H1 (cell line): ENCODE data around the gene BOK. TPM values are rescaled to one million over a fixed set of nuclear protein-coding genes. Genes with fewer than 3 reads are reported as not detected.

ENCODE experiments used
- CTCF ChIA-PET: fragments of 300-600 bp; sonication (Branson Sonifier 250); formaldehyde crosslinking; loops from one replicate; lab custom pipeline; 2021; ENCODE audit not compliant: partially characterized antibody; lab: Charles Lee
- POLR2A ChIA-PET: fragments of 300-600 bp; sonication (Branson Sonifier 250); formaldehyde crosslinking; loops from one replicate; lab custom pipeline; 2021; ENCODE audit warnings: inconsistent platforms; ENCODE audit not compliant: partially characterized antibody; lab: Charles Lee
- DNase-seq, 2 experiments: peaks; one replicate each; pipeline versions ENCODE4 v3.0.0 to v3.0.0-alpha.2; 2010 to 2022; ENCODE audit warnings: low spot score in 2 of 2, low read depth in 1 of 2, mixed read lengths in 1 of 2
- FAIRE-seq: peaks from 2 replicates; lab custom pipeline; 2011; peaks lifted over from hg19 to GRCh38; lab: Jason Lieb, UNC
- H2AFZ ChIP-seq: 2 replicates; pipeline ENCODE4 v1.8.1; 2012; ENCODE audit warnings: low read length, inconsistent platforms
- H2AK5ac ChIP-seq: 2 replicates; pipeline ENCODE4 v1.6.1; 2013; ENCODE audit warnings: low read depth, low read length
- H2BK120ac ChIP-seq: replicated peaks from 2 replicates; pipeline ENCODE3; 2013; ENCODE audit warnings: low read depth, low read length, inconsistent platforms
- H2BK12ac ChIP-seq: 2 replicates; pipeline ENCODE4 v1.6.1; 2013; ENCODE audit warnings: low read depth, low read length
- H2BK15ac ChIP-seq: 2 replicates; pipeline ENCODE4 v1.6.1; 2013; ENCODE audit warnings: low read length
- H2BK20ac ChIP-seq: 2 replicates; pipeline ENCODE4 v1.6.1; 2013; ENCODE audit warnings: low read length
- H2BK5ac ChIP-seq: 2 replicates; pipeline ENCODE4 v1.6.1; 2013; ENCODE audit warnings: low read depth, low read length
- H3K14ac ChIP-seq: 2 replicates; pipeline ENCODE4 v1.6.1; 2013; ENCODE audit warnings: inconsistent platforms; ENCODE audit not compliant: insufficient read length
- H3K18ac ChIP-seq: 2 replicates; pipeline ENCODE4 v1.6.1; 2013; ENCODE audit warnings: low read length; ENCODE audit errors: extremely low read depth
- H3K23ac ChIP-seq: 2 replicates; pipeline ENCODE4 v1.6.1; 2013; ENCODE audit warnings: inconsistent platforms; ENCODE audit not compliant: insufficient read length
- H3K23me2 ChIP-seq: 2 replicates; pipeline ENCODE4 v1.6.1; 2013; ENCODE audit warnings: low read depth, low read length
- H3K27ac ChIP-seq: 2 replicates; pipeline ENCODE4 v1.6.1; 2011; ENCODE audit warnings: low read depth, low read length, inconsistent platforms
- H3K27me3 ChIP-seq, 4 experiments: replicated peaks in 1 of 4; 1 replicate in 1 of 4; 2 replicates in 3 of 4; pipeline versions ENCODE4 v1.6.1 to v1.8.1; 2011 to 2013; ENCODE audit warnings: low read length in 3 of 4, mild to moderate bottlenecking in 3 of 4, inconsistent platforms in 2 of 4, mixed read lengths in 2 of 4, moderate library complexity in 1 of 4; ENCODE audit not compliant: control insufficient read depth in 3 of 4, insufficient read depth in 3 of 4; ENCODE audit errors: extremely low read depth in 1 of 4
- H3K36me3 ChIP-seq, 4 experiments: 2 replicates each; pipeline versions ENCODE4 v1.6.1 to v1.8.1; 2011 to 2013; ENCODE audit warnings: mild to moderate bottlenecking in 4 of 4, low read length in 3 of 4, moderate library complexity in 2 of 4, control low read depth in 1 of 4, inconsistent platforms in 1 of 4; ENCODE audit not compliant: insufficient read depth in 4 of 4, control insufficient read depth in 2 of 4
- H3K4ac ChIP-seq: replicated peaks from 2 replicates; pipeline ENCODE3; 2013; ENCODE audit warnings: low read length, low read depth, mixed read lengths, inconsistent platforms; ENCODE audit not compliant: insufficient read length
- H3K4me1 ChIP-seq, 4 experiments: replicated peaks in 1 of 4; 1 replicate in 1 of 4; 2 replicates in 3 of 4; pipeline versions ENCODE4 v1.6.1 to v1.8.1; 2011 to 2013; ENCODE audit warnings: low read length in 3 of 4, inconsistent platforms in 2 of 4, mixed read lengths in 1 of 4; ENCODE audit not compliant: insufficient read depth in 4 of 4, control insufficient read depth in 3 of 4
- H3K4me2 ChIP-seq, 2 experiments: 2 replicates each; pipeline versions ENCODE4 v1.6.1 to v1.8.1; 2011 to 2013; ENCODE audit warnings: low read depth in 2 of 2, low read length in 2 of 2, control low read depth in 1 of 2, inconsistent platforms in 1 of 2, mild to moderate bottlenecking in 1 of 2; ENCODE audit not compliant: insufficient read depth in 1 of 2
- H3K4me3 ChIP-seq, 4 experiments: fragments of 200-600, 300-600 bp in 1 of 4; sonication (generic), shearing (Covaris generic), sonication (Bioruptor Twin) in 1 of 4; 2 replicates each; pipeline versions ENCODE4 v1.5.1 to v1.8.1; 2011 to 2016; ENCODE audit warnings: low read length in 4 of 4, low read depth in 3 of 4, control low read depth in 2 of 4, inconsistent platforms in 2 of 4, mild to moderate bottlenecking in 2 of 4, mixed read lengths in 1 of 4, moderate library complexity in 1 of 4; ENCODE audit not compliant: insufficient read depth in 2 of 4; ENCODE audit errors: extremely low read depth in 1 of 4
- H3K56ac ChIP-seq: replicated peaks from 2 replicates; pipeline ENCODE3; 2013; ENCODE audit warnings: low read depth, mild to moderate bottlenecking, mixed read lengths, low read length, inconsistent platforms; ENCODE audit not compliant: insufficient read length
- H3K79me1 ChIP-seq: 2 replicates; pipeline ENCODE4 v1.6.1; 2013; ENCODE audit warnings: low read depth, low read length, control low read depth
- H3K79me2 ChIP-seq, 2 experiments: 2 replicates each; pipeline versions ENCODE4 v1.6.1 to v1.8.1; 2012 to 2013; ENCODE audit warnings: low read length in 2 of 2, mild to moderate bottlenecking in 2 of 2, inconsistent platforms in 1 of 2; ENCODE audit not compliant: insufficient read depth in 2 of 2, control insufficient read depth in 1 of 2
- H3K9ac ChIP-seq, 4 experiments: replicated peaks in 1 of 4; 1 replicate in 1 of 4; 2 replicates in 3 of 4; pipeline versions ENCODE4 v1.6.1 to v1.8.1; 2011 to 2013; ENCODE audit warnings: low read depth in 3 of 4, low read length in 3 of 4, control low read depth in 2 of 4, mild to moderate bottlenecking in 2 of 4, moderate library complexity in 2 of 4, inconsistent platforms in 1 of 4; ENCODE audit errors: extremely low read depth in 1 of 4
- H3K9me3 ChIP-seq, 2 experiments: 2 replicates each; pipeline versions ENCODE4 v1.6.1 to v1.8.1; 2012 to 2013; ENCODE audit warnings: mild to moderate bottlenecking in 2 of 2, moderate library complexity in 2 of 2, control low read depth in 1 of 2, inconsistent platforms in 1 of 2, low read depth in 1 of 2, low read length in 1 of 2, mixed read lengths in 1 of 2; ENCODE audit not compliant: insufficient read depth in 2 of 2
- H4K20me1 ChIP-seq, 2 experiments: replicated peaks in 1 of 2; 2 replicates each; pipeline versions ENCODE3 to v1.8.1; 2011 to 2013; ENCODE audit warnings: inconsistent platforms in 2 of 2, low read length in 2 of 2, mild to moderate bottlenecking in 1 of 2; ENCODE audit not compliant: insufficient read depth in 2 of 2, control insufficient read depth in 1 of 2
- H4K5ac ChIP-seq: 2 replicates; pipeline ENCODE4 v1.6.1; 2013; ENCODE audit warnings: low read length, low read depth, mixed read lengths, inconsistent platforms; ENCODE audit not compliant: insufficient read length
- H4K8ac ChIP-seq: 2 replicates; pipeline ENCODE4 v1.8.0; 2013; ENCODE audit warnings: mild to moderate bottlenecking, moderate library complexity, low read length, inconsistent platforms; ENCODE audit not compliant: insufficient read depth; ENCODE audit errors: extremely low read depth
- H4K91ac ChIP-seq: replicated peaks from 2 replicates; pipeline ENCODE3; 2013; ENCODE audit warnings: low read length, mixed read lengths, inconsistent platforms; ENCODE audit not compliant: insufficient read length
- ATF2 ChIP-seq: IDR thresholded peaks from 2 replicates; pipeline ENCODE4 v1.6.1; 2012; ENCODE audit warnings: low read length, inconsistent platforms
- CBX5 ChIP-seq: fragments of 300-800, 300-1000 bp; sonication (generic); IDR thresholded peaks from 2 replicates; pipeline ENCODE4 v1.7.1; 2016; ENCODE audit warnings: antibody characterized with exemption, low read length, low read depth
- CEBPB ChIP-seq: IDR thresholded peaks from 2 replicates; pipeline ENCODE4 v1.6.1; 2012; ENCODE audit warnings: low read depth, low read length
- CHD1 ChIP-seq: IDR thresholded peaks from 2 replicates; pipeline ENCODE4 v1.6.1; 2012; ENCODE audit warnings: low read depth, low read length, improper control_type of control experiment
- GABPA ChIP-seq: IDR thresholded peaks from 2 replicates; pipeline ENCODE4 v1.6.1; 2011; ENCODE audit warnings: mild to moderate bottlenecking, low read length, moderate library complexity, borderline replicate concordance; ENCODE audit not compliant: insufficient read depth
- KDM5A ChIP-seq: fragments of 200-600 bp; IDR thresholded peaks from 2 replicates; pipeline ENCODE4 v1.7.1; 2012; ENCODE audit warnings: mild to moderate bottlenecking, low read length, inconsistent platforms, mixed read lengths
- PHF8 ChIP-seq: fragments of 200-600 bp; sonication (generic); conservative IDR thresholded peaks from 2 replicates; pipeline ENCODE4 v1.7.1; 2012; ENCODE audit warnings: low read depth, mild to moderate bottlenecking, inconsistent platforms, low read length, moderate library complexity
- POLR2A ChIP-seq, 2 experiments: IDR thresholded peaks; 1 replicate in 1 of 2; 2 replicates in 1 of 2; pipeline ENCODE4 v1.6.1; 2011; ENCODE audit warnings: low read depth in 2 of 2, low read length in 2 of 2, mild to moderate bottlenecking in 2 of 2; ENCODE audit errors: control extremely low read depth in 1 of 2
- POLR2AphosphoS5 ChIP-seq: IDR thresholded peaks from 2 replicates; pipeline ENCODE4 v1.6.1; 2011; ENCODE audit warnings: low read depth, low read length
- SIX5 ChIP-seq: IDR thresholded peaks from 2 replicates; pipeline ENCODE4 v1.6.1; 2011; ENCODE audit warnings: mild to moderate bottlenecking, low read depth, low read length
- TAF1 ChIP-seq: IDR thresholded peaks from 2 replicates; pipeline ENCODE4 v1.6.1; 2011; ENCODE audit warnings: mild to moderate bottlenecking, low read depth, low read length
- USF2 ChIP-seq: IDR thresholded peaks from 2 replicates; pipeline ENCODE4 v1.6.1; 2011; ENCODE audit warnings: low read length, improper control_type of control experiment
- WGBS, 2 experiments: shearing (Covaris generic) in 1 of 2; methylation state at CpG; one replicate each; pipeline versions ENCODE4 v1.1.6 to v1.1.7; 2013 to 2015; ENCODE audit warnings: low lambda C conversion rate in 2 of 2, mixed read lengths in 2 of 2, inconsistent platforms in 1 of 2, low coverage in 1 of 2, missing lambda C conversion rate in 1 of 2; ENCODE audit not compliant: insufficient replicate concordance in 2 of 2, insufficient coverage in 1 of 2, insufficient read length in 1 of 2; ENCODE audit errors: extremely low coverage in 1 of 2, missing lambda C conversion rate in 1 of 2; 5-methylcytosine and 5-hydroxymethylcytosine counted together
- polyA plus RNA-seq, 7 experiments: library from polyadenylated mRNA; depleted of rRNA in 3 of 7; stranded (reverse) in 5 of 7; unstranded in 2 of 7; fragments of >200 nt in 5 of 7; fragments of 200-250 nt in 2 of 7; gene quantifications; 1 replicate in 5 of 7; 2 replicates in 1 of 7; 4 replicates in 1 of 7; pipeline versions ENCODE4 v1.2.1 to v1.2.3, GENCODE V29; 2011 to 2013; ENCODE audit warnings: missing spikeins in 2 of 7, mixed read lengths in 2 of 7
- total RNA-seq: library from RNA; stranded (reverse); fragmentation: NEBNext Ultra II Directional; extraction: Animal tissue kit (Norgen Biotek cat#: 25700); gene quantifications from 2 replicates; pipeline ENCODE4 v1.2.1, GENCODE V29; 2021

Gene BOK
- total and polyA plus RNA-seq, 2 of the 8 experiments (the other 6 are each of a cell fraction or from before 2014, with no cell fraction given), result 33.7 to 37.6 TPM

GRCh38 chr2:241548451-241548835 is 10.1 kb upstream of the BOK start:
- Histone ChIP-seq H2BK120ac (no peak overlapping the region), H3K56ac (no peak overlapping the region), H3K14ac (no peak overlapping the region), H3K23me2 (peaks cover 10% of the 10 kb centered on the region; the same call in 1 of the 2 replicates), H2BK15ac (no peak overlapping the region), H4K91ac (no peak overlapping the region), H2AFZ (no peak overlapping the region), H3K4ac (no peak overlapping the region), H4K8ac (peak overlapping the region; percentile 35; the same call in 1 of the 2 replicates), H3K9me3 (no peaks in the 10 kb centered on the region), H2BK20ac (no peak overlapping the region), H3K36me3 (no peaks in the 10 kb centered on the region), H3K23ac (no peak overlapping the region), H3K79me2 (no peaks in the 10 kb centered on the region), H4K5ac (no peak overlapping the region), H2BK5ac (no peak overlapping the region), H3K18ac (no peak overlapping the region), H4K20me1 (peaks cover 0 to 5% of the 10 kb centered on the region in 2 experiments), H3K4me1 (peaks cover 0 to 4% (median 1%) of the 10 kb centered on the region in 4 experiments; a peak in 4 of 7 replicates), H3K4me2 (no peak overlapping the region), H3K27ac (no peak overlapping the region), H3K9ac (no peak overlapping the region), H3K4me3 (no peak overlapping the region), H3K27me3 (peaks cover 0 to 2% (median under 1%) of the 10 kb centered on the region in 4 experiments; a peak in 4 of 7 replicates), H3K79me1 (no peaks in the 10 kb centered on the region), H2AK5ac (no peak overlapping the region), H2BK12ac (no peak overlapping the region)
- FAIRE-seq (no peak), DNase-seq (no peak)
- POLR2A ChIA-PET, result interaction anchor here (1.4 kb wide), 1 partner anchor 28 kb away, joined by 3 read pairs; no protein-coding TSS in a partner anchor
- CTCF ChIA-PET, result interaction anchor here (0.8 to 1.0 kb wide), 2 partner anchors 19 to 40 kb away, joined by 3 read pairs; partner anchors contain the start of gene STK25
- WGBS, 2 experiments, result 79% methylated on average over 3 of the region's 3 CpGs; no CpG with 5 or more reads in 1 of the 2 experiments
- TF ChIP-seq USF2, result no peak
- TF ChIP-seq POLR2A (IDR thresholded peaks at IDR 0.05; ENCODE audit: control extremely low read depth in 1 of 2, low read depth in 2 of 2, low read length in 2 of 2), result no peak
- no peak for TF ChIP-seq POLR2AphosphoS5
- no peak for TF ChIP-seq KDM5A
- no peak for TF ChIP-seq GABPA
- no peak for TF ChIP-seq CEBPB
- TF ChIP-seq CBX5, result no peak
- TF ChIP-seq CHD1, result no peak
- TF ChIP-seq SIX5, result no peak
- TF ChIP-seq ATF2, result no peak
- TF ChIP-seq TAF1, result no peak
- TF ChIP-seq PHF8, result no peak
